Mesenchymal stem cell (in vitro differentiated cells and primary cell): ENCODE results near the gene TMEM132A.

ENCODE experiments used
- DNase-seq: peaks from one replicate; pipeline ENCODE4 v3.0.0-alpha.2; 2013
- H2AFZ ChIP-seq: one replicate; pipeline ENCODE4 v1.6.1; 2013; ENCODE audit warnings: low read depth, mild to moderate bottlenecking, control low read depth, inconsistent platforms, low read length, moderate library complexity
- H2AK5ac ChIP-seq: 2 replicates; pipeline ENCODE4 v1.6.1; 2013; ENCODE audit warnings: low read length, moderate library complexity, mild to moderate bottlenecking, inconsistent platforms; ENCODE audit not compliant: severe bottlenecking
- H2BK120ac ChIP-seq: one replicate; pipeline ENCODE4 v1.6.1; 2013; ENCODE audit warnings: low read depth, mild to moderate bottlenecking, inconsistent platforms, low read length, moderate library complexity
- H2BK12ac ChIP-seq, 2 experiments: one replicate each; pipeline ENCODE4 v1.6.1; 2013; ENCODE audit warnings: inconsistent platforms in 2 of 2, low read length in 2 of 2, mild to moderate bottlenecking in 2 of 2, moderate library complexity in 2 of 2, control low read depth in 1 of 2
- H2BK15ac ChIP-seq: one replicate; pipeline ENCODE4 v1.6.1; 2013; ENCODE audit warnings: mild to moderate bottlenecking, low read depth, inconsistent platforms; ENCODE audit not compliant: poor library complexity, severe bottlenecking
- H2BK5ac ChIP-seq: 2 replicates; pipeline ENCODE4 v1.6.1; 2013; ENCODE audit warnings: low read depth, mild to moderate bottlenecking, low read length, control low read depth, inconsistent platforms; ENCODE audit not compliant: poor library complexity, severe bottlenecking
- H3K14ac ChIP-seq, 2 experiments: one replicate each; pipeline ENCODE4 v1.6.1; 2013; ENCODE audit warnings: inconsistent platforms in 2 of 2, low read length in 2 of 2, control low read depth in 1 of 2, mild to moderate bottlenecking in 1 of 2, moderate library complexity in 1 of 2
- H3K18ac ChIP-seq, 2 experiments: one replicate each; pipeline ENCODE4 v1.6.1; 2013; ENCODE audit warnings: inconsistent platforms in 2 of 2, low read length in 2 of 2, control low read depth in 1 of 2, low read depth in 1 of 2, mild to moderate bottlenecking in 1 of 2
- H3K23ac ChIP-seq, 2 experiments: one replicate each; pipeline ENCODE4 v1.6.1; 2013; ENCODE audit warnings: inconsistent platforms in 2 of 2, low read length in 2 of 2, mild to moderate bottlenecking in 2 of 2, moderate library complexity in 2 of 2, control low read depth in 1 of 2
- H3K27ac ChIP-seq: 2 replicates; pipeline ENCODE4 v1.5.1; 2013; ENCODE audit warnings: mild to moderate bottlenecking, moderate library complexity, low read length, control low read depth, inconsistent platforms; ENCODE audit not compliant: poor library complexity, severe bottlenecking
- H3K27me3 ChIP-seq, 2 experiments: 2 replicates each; pipeline versions ENCODE4 v1.6.1 to v1.7.0; 2013; ENCODE audit warnings: low read length in 2 of 2, mild to moderate bottlenecking in 2 of 2, moderate library complexity in 2 of 2, control low read depth in 1 of 2, inconsistent platforms in 1 of 2; ENCODE audit not compliant: control insufficient read depth in 1 of 2, insufficient read depth in 1 of 2
- H3K36me3 ChIP-seq, 2 experiments: 2 replicates each; pipeline versions ENCODE4 v1.6.1 to v1.7.0; 2013; ENCODE audit warnings: low read length in 2 of 2, control low read depth in 1 of 2, inconsistent platforms in 1 of 2, low read depth in 1 of 2, mild to moderate bottlenecking in 1 of 2; ENCODE audit not compliant: insufficient read depth in 2 of 2, control insufficient read depth in 1 of 2
- H3K4ac ChIP-seq, 2 experiments: one replicate each; pipeline ENCODE4 v1.6.1; 2013; ENCODE audit warnings: inconsistent platforms in 2 of 2, low read length in 2 of 2, mild to moderate bottlenecking in 2 of 2, moderate library complexity in 2 of 2, control low read depth in 1 of 2, low read depth in 1 of 2
- H3K4me1 ChIP-seq: 2 replicates; pipeline ENCODE4 v1.6.1; 2013; ENCODE audit warnings: low read depth, low read length, control low read depth; ENCODE audit not compliant: control insufficient read depth, insufficient read depth
- H3K4me2 ChIP-seq: 2 replicates; pipeline ENCODE4 v1.6.1; 2013; ENCODE audit warnings: low read length, mild to moderate bottlenecking, inconsistent platforms; ENCODE audit not compliant: poor library complexity, severe bottlenecking
- H3K4me3 ChIP-seq, 2 experiments: 2 replicates each; pipeline versions ENCODE4 v1.5.1 to v1.7.0; 2013; ENCODE audit warnings: low read length in 2 of 2, mild to moderate bottlenecking in 2 of 2, control low read depth in 1 of 2, low read depth in 1 of 2; ENCODE audit not compliant: insufficient read depth in 1 of 2
- H3K79me1 ChIP-seq: replicated peaks from 2 replicates; pipeline ENCODE4 v1.6.1; 2013; ENCODE audit warnings: mild to moderate bottlenecking, control low read depth, low read length, inconsistent platforms; ENCODE audit not compliant: poor library complexity, severe bottlenecking
- H3K9ac ChIP-seq: 2 replicates; pipeline ENCODE4 v1.7.0; 2013; ENCODE audit warnings: mild to moderate bottlenecking, low read length, moderate library complexity
- H3K9me3 ChIP-seq: 2 replicates; pipeline ENCODE4 v1.7.0; 2013; ENCODE audit warnings: mild to moderate bottlenecking, low read length; ENCODE audit not compliant: control insufficient read depth
- H4K8ac ChIP-seq: one replicate; pipeline ENCODE4 v1.6.1; 2013; ENCODE audit warnings: inconsistent platforms, mild to moderate bottlenecking, low read length, moderate library complexity
- H4K91ac ChIP-seq: one replicate; pipeline ENCODE4 v1.6.1; 2013; ENCODE audit warnings: mild to moderate bottlenecking, low read length, inconsistent platforms
- WGBS: methylation state at CpG from one replicate; pipeline ENCODE4 v1.1.7; 2013; ENCODE audit warnings: mixed read lengths; 5-methylcytosine and 5-hydroxymethylcytosine counted together

The TMEM132A gene

GRCh38 chr11:60934790-60935605 is 10.7 kb downstream of the TMEM132A start:
- Histone ChIP-seq H4K8ac (no peak overlapping the region), H3K4me2 (no peak overlapping the region), H3K23ac (no peak overlapping the region), H2BK12ac (no peak overlapping the region), H3K4ac (no peak overlapping the region), H3K79me1 (no peaks in the 10 kb centered on the region), H3K14ac (no peak overlapping the region), H3K4me1 (peaks cover 9% of the 10 kb centered on the region), H4K91ac (no peak overlapping the region), H3K27ac (no peak overlapping the region), H2AFZ (no peak overlapping the region), H3K18ac (no peak overlapping the region), H2BK15ac (no peak overlapping the region), H3K4me3 (no peak overlapping the region), H2BK120ac (no peak overlapping the region), H3K36me3 (peaks cover 7 to 85% of the 10 kb centered on the region in 2 experiments), H3K9ac (no peak overlapping the region), H3K27me3 (no peaks in the 10 kb centered on the region), H2AK5ac (no peak overlapping the region), H2BK5ac (no peak overlapping the region), H3K9me3 (no peaks in the 10 kb centered on the region)
- WGBS, result 95% methylated on average over 18 of the region's 21 CpGs
- no peak for DNase-seq

DNA sequence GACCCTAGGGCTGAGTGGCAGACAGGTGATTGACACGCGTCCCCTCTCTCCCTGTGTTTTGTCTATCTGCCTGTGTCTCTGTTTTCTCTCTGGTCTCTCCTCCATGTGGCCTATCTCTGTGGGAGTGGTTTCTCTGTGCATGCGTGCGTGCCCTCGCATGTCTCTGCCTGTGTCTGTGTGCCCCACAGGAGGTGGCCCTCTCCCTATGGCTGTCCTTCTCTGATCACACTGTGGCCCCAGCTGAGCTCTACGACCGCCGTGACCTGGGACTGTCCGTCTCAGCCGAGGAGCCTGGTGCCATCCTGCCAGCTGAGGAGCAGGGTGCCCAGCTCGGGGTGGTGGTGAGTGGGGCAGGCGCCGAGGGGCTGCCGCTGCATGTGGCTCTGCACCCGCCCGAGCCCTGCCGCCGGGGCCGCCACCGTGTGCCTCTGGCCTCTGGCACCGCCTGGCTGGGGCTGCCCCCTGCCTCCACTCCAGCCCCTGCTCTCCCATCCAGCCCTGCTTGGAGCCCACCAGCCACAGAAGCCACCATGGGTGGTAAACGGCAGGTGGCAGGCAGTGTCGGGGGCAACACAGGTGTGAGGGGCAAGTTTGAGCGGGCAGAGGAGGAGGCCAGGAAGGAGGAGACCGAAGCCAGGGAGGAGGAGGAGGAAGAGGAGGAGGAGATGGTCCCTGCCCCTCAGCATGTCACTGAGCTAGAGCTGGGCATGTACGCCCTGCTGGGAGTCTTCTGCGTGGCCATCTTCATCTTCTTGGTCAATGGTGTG is 11.6 kb downstream of the TMEM132A start:
- Histone ChIP-seq H2AFZ (no peak overlapping the region), H3K9me3 (no peaks in the 10 kb centered on the region), H4K91ac (no peak overlapping the region), H3K27me3 (no peaks in the 10 kb centered on the region), H3K4ac (no peak overlapping the region), H3K79me1 (no peaks in the 10 kb centered on the region), H3K14ac (no peak overlapping the region), H3K4me2 (no peak overlapping the region), H3K23ac (no peak overlapping the region), H2BK5ac (no peak overlapping the region), H2BK15ac (no peak overlapping the region), H3K18ac (no peak overlapping the region), H3K27ac (no peak overlapping the region), H2AK5ac (no peak overlapping the region), H3K4me3 (no peak overlapping the region), H2BK12ac (no peak overlapping the region), H2BK120ac (no peak overlapping the region), H4K8ac (no peak overlapping the region), H3K4me1 (peaks cover 9% of the 10 kb centered on the region), H3K9ac (no peak overlapping the region), H3K36me3 (peaks cover 14 to 78% of the 10 kb centered on the region in 2 experiments)
- WGBS, result 91% methylated on average over 21 of the region's 27 CpGs
- DNase-seq, result no peak

DNA sequence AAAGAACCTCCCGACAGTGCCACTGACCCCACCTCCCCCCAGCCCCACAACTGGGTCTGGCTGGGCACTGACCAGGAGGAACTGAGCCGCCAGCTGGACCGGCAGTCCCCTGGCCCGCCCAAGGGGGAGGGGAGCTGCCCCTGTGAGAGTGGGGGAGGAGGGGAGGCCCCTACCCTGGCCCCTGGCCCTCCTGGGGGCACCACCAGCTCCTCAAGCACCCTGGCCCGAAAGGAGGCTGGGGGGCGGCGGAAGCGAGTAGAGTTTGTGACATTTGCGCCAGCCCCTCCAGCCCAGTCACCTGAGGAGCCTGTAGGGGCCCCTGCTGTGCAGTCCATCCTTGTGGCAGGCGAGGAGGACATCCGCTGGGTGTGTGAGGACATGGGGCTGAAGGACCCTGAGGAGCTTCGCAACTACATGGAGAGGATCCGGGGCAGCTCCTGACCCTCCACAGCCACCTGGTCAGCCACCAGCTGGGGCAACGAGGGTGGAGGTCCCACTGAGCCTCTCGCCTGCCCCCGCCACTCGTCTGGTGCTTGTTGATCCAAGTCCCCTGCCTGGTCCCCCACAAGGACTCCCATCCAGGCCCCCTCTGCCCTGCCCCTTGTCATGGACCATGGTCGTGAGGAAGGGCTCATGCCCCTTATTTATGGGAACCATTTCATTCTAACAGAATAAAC is 12.3 kb downstream of the TMEM132A start:
- no peak overlapping the region for H3K9ac ChIP-seq
- H3K23ac ChIP-seq, result no peak overlapping the region
- H2AFZ ChIP-seq, result no peak overlapping the region
- no peak overlapping the region for H2BK5ac ChIP-seq
- no peak overlapping the region for H3K18ac ChIP-seq
- H3K4ac ChIP-seq, result no peak overlapping the region
- H3K9me3 ChIP-seq, result no peaks in the 10 kb centered on the region
- no peak overlapping the region for H2BK15ac ChIP-seq
- no peak overlapping the region for H2BK120ac ChIP-seq
- no peak overlapping the region for H3K4me3 ChIP-seq
- no peak overlapping the region for H2AK5ac ChIP-seq
- peaks cover 22 to 75% of the 10 kb centered on the region in 2 experiments for H3K36me3 ChIP-seq
- H2BK12ac ChIP-seq, result no peak overlapping the region
- no peaks in the 10 kb centered on the region for H3K27me3 ChIP-seq
- no peak overlapping the region for H4K91ac ChIP-seq
- H3K27ac ChIP-seq, result no peak overlapping the region
- no peak overlapping the region for H3K14ac ChIP-seq
- no peak overlapping the region for H3K4me2 ChIP-seq
- DNase-seq, result no peak
- WGBS, result 90% methylated on average over 17 of the region's 18 CpGs
- no peak overlapping the region for H4K8ac ChIP-seq
- peaks cover 9% of the 10 kb centered on the region for H3K4me1 ChIP-seq
- H3K79me1 ChIP-seq, result no peaks in the 10 kb centered on the region

DNA sequence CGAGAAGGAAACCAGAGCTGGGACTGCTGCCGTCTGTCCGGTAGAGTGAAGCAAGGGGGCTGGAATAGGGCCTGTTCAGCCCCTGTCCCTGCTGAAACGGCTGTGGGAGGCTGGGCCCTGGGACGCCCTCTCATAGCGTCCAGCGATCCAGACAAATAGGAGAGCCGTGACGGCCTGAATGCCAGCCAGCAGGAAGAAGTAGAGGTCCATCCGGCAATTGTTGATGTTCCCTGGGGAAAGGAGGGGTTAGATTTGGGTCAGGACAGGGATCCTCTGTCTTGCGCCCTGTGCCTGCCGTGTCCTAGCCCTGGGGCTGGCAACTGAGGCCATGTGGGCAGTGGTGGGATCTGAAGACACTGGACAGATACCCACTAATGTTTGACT is 12.9 kb downstream of the TMEM132A start:
- Histone ChIP-seq H3K9ac (no peak overlapping the region), H2BK5ac (no peak overlapping the region)

More for the DNA sequence above, 12.9 kb downstream of the TMEM132A start:
- Histone ChIP-seq H3K9me3 (no peaks in the 10 kb centered on the region), H4K91ac (no peak overlapping the region), H3K18ac (no peak overlapping the region), H3K27me3 (no peaks in the 10 kb centered on the region), H3K4me2 (no peak overlapping the region), H3K4ac (no peak overlapping the region), H3K14ac (no peak overlapping the region), H2AK5ac (no peak overlapping the region), H2AFZ (no peak overlapping the region), H3K4me3 (no peak overlapping the region), H3K79me1 (no peaks in the 10 kb centered on the region), H3K27ac (no peak overlapping the region), H3K36me3 (peaks cover 27 to 75% of the 10 kb centered on the region in 2 experiments), H4K8ac (no peak overlapping the region), H2BK120ac (no peak overlapping the region), H3K4me1 (peaks cover 9% of the 10 kb centered on the region), H2BK12ac (no peak overlapping the region), H3K23ac (no peak overlapping the region), H2BK15ac (no peak overlapping the region)
- WGBS, result 93% methylated on average over 12 of the region's 12 CpGs
- DNase-seq, result no peak
